GM19328 (cell line): ENCODE measurements around the gene USP48.
"Not testable (repeated sequence)": the region's sequence is repeated elsewhere in the genome, so short reads cannot be mapped to it uniquely, and the experiment has no call there.

Source experiments
- ATAC-seq: cut with Tn5 transposase; IDR thresholded peaks from one replicate; pipeline ENCODE4 v1.9.1; 2021; ENCODE audit warnings: mild to moderate bottlenecking, moderate library complexity; ENCODE audit not compliant: unreplicated experiment

The USP48 gene

GRCh38 chr1:21816602-21817302 lies 33.8 kb upstream of the USP48 start:
- no peak for ATAC-seq

GRCh38 chr1:21815724-21816321 lies 32.9 kb upstream of the USP48 start:
- no peak for ATAC-seq

- ATAC-seq, result no peak
Measured at GRCh38 chr1:21814981-21815582, 32.1 kb upstream of the USP48 start.

- no peak for ATAC-seq
Measured at GRCh38 chr1:21814241-21814918, 31.4 kb upstream of the USP48 start.

DNA sequence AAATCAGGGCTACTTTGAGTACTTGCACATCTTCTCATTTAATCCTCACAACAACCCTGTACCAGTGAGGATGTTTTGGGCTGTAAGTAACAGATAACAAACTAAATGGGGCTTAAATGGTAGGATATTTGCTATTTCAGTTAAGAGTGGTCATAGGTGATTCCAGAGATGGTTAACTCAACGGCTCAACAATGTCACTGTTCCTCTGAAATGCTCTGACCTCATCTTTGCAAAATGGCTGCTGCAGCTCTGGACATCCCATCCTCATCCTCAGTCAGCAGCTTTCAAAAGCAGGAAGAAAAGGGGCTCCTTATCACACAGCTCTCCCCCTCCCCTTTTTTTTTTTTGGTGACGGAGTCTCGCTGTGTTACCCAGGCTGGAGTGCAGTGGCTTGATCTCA lies 30.6 kb upstream of the USP48 start:
- no peak for ATAC-seq

DNA sequence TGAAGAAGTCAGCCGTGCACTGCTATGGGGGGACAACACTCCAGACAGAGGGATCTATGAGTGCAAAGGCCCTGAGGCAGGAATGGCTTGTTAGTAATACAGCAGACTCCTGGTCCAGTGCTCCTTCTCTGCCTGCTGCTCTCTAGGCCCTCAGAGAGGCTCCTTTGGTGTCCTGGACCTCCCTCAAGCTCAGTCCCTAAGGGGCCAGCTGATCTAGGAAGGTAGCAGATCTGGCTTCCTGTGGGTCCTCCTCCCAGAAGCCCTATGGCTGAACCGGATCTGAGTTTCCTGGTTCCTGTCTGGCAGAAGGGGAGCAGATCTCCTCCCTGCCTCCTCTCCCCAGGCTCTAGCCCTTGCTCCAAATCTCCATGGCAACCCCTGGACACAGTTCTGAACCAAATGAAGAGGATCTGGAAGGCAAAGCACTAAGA lies 28.9 kb upstream of the USP48 start, which contains the start of gene LDLRAD2:
Gene LDLRAD2 (plus strand): TSS at position 391 of the 431 bp plus-strand sequence. CDS start 187 bp downstream, outside the sequence.
- no peak for ATAC-seq

DNA sequence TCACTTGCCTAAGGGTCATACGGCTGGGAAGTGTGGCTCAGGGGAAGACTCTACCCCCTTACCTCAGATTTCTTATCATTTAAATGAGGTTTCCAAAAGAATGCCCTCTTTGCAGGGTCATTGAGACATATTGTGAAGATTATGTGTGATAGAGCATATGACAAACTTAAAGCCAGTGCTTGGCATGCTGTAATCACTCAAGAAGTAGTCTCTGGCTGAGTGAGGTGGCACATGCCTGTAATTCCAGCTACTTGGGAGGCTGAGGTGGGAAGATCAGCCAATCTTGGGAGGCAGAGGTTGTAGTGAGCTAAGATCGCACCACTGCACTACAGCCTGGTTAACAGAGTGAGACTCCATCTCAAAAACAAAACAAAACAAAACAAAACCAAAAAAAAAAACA lies 21.6 kb upstream of the USP48 start:
- no peak for ATAC-seq

DNA sequence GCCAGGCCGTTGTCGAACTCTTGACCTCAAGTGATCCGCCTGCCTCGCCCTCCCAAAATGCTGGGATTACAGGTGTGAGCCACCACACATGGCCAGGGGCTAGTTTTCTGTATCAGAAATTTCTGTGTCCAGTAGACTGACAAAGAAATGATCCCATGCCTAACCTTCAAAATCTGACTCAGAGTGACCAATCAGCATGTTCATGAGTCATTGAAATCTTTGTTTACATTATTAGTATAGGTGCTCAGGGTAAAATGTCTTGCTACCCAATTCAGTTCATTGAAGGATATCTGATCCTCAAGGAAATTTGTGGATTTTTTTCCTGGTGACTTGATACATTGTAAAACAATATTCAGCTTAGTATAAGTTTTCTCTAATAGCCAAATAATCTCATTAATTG lies 18.2 kb upstream of the USP48 start:
- no peak for ATAC-seq

GRCh38 chr1:21799730-21800129 lies 16.8 kb upstream of the USP48 start:
- no peak for ATAC-seq

- ATAC-seq, result no peak
Measured at GRCh38 chr1:21795075-21795474, 12.1 kb upstream of the USP48 start.

- no peak for ATAC-seq
Measured at GRCh38 chr1:21794656-21795055, 11.7 kb upstream of the USP48 start.

GRCh38 chr1:21793104-21793503 lies 10.2 kb upstream of the USP48 start:
- ATAC-seq, result no peak

- ATAC-seq, result no peak
Measured at GRCh38 chr1:21786640-21787039, 3.7 kb upstream of the USP48 start.

DNA sequence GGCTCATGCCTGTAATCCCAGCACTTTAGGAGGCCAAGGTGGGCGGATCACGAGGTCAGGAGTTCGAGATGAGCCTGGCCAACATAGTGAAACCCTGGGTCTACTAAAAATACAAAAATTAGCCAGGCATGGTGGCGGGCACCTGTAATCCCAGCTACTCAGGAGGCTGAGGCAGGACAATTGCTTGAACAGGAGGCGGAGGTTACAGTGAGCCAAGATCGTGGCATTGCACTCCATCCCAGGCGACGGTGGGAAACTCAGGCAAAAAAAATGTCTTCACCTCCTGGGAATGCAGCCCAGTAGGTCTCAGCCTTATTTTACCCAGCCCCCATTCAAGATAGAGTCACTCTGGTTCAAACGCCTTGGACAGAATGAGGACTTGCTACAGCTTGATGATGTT lies 2.8 kb upstream of the USP48 start:
- ATAC-seq, result not testable (repeated sequence)

DNA sequence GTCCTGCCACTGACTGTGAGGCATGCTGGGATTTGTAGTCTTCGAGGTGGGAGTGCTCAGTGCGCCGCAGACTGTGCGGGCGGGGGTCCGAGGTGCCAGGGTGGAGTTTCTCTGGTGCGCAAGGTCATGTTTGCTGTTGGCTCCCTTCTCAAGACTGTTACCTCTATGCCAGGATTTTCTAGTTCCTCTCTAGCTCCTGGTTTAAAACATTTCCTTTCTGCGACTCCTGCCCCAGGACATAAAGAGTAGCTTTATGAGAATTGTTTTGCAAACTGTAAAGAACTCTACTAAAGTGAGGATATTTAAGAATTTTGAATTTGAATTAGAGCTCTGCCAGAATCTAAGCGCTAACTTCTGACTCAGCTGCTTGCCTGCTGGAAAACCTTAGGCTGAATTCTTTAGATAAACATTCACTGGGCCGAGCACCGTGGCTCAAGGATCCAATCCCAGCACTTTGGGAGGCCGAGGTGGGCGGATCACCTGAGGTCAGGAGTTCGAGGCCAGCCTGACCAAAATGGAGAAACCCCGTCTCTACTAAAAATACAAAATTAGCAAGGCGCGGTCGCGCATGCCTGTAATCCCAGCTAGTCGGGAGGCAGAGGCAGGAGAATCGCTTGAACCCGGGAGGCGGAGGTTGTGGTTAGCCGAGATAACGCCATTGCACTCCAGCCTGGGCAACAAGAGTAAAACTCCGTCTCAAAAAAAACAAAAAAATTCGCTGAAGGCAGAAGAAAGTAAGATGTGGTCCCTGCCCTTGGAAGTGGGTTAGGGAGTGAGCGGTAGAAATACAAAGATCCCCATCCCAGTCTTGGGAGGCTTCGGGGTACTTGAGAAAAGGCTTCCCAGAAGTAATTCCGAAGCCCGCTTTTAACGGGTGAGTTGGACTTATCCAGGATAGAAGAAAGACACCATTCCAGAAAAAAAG lies 992 bp upstream of the USP48 start:
- no peak for ATAC-seq

- ATAC-seq, result no peak
Measured at GRCh38 chr1:21782349-21782867, 541 bp downstream of the USP48 start.

- no peak for ATAC-seq
Measured at GRCh38 chr1:21781815-21782348, 1.1 kb downstream of the USP48 start.

- ATAC-seq, result no peak
Measured at GRCh38 chr1:21779613-21780521, 3.1 kb downstream of the USP48 start.

DNA sequence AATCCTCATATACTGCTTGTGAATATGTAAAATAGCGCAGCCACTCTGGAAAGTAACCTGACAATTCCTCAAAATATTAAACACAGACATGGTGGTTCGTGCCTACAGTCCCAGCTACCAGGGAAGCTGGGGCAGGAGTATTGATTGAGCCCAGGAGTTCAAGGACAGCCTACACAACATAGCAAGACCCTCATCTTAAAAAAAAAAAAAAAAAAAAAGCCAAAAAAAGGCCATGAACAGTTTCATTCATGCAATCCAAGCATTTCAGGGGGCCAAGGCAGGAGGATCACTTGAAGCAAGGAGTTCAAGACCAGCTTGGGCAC lies 4.6 kb downstream of the USP48 start:
- no peak for ATAC-seq
